Measurements from ENCODE around the gene YWHAG. TPM values are rescaled to one million over a fixed set of nuclear protein-coding genes. Genes with fewer than 3 reads are reported as not detected.

Gene YWHAG
- total RNA-seq, 1 experiment from 2014 or later = 192 TPM

GRCh38 chr7:76351372-76351771 lies 7.4 kb downstream of the YWHAG start (continued):
- no peak for TF ChIP-seq FOXJ3 (CRISPR knock-in tag; IDR thresholded peaks at IDR 0.05; ENCODE audit: borderline replicate concordance)
- no peak for TF ChIP-seq ZNF423 (CRISPR knock-in tag; IDR thresholded peaks at IDR 0.05)

- H3K27ac Mint-ChIP-seq = peak overlapping the region; percentile 67; the same call in 1 of the 2 replicates
- ChIA-PET CTCF (no interaction called here), POLR2A (no interaction called here)
- H3K27me3 Mint-ChIP-seq (ENCODE audit: low read depth) = no peaks in the 10 kb centered on the region
- peaks cover 46% of the 10 kb centered on the region for H3K4me1 Mint-ChIP-seq
- H3K36me3 Mint-ChIP-seq = peaks cover 76% of the 10 kb centered on the region
- TF ChIP-seq ZBTB21 (CRISPR knock-in tag; IDR thresholded peaks at IDR 0.05; ENCODE audit: borderline replicate concordance) = no peak
- TF ChIP-seq E2F1 (CRISPR knock-in tag; IDR thresholded peaks at IDR 0.05) = no peak
- TF ChIP-seq PRDM15 (CRISPR knock-in tag; IDR thresholded peaks at IDR 0.05) = no peak
- no peak for TF ChIP-seq MAX (CRISPR knock-in tag; IDR thresholded peaks at IDR 0.05)
- no peak for TF ChIP-seq ATF2 (CRISPR knock-in tag; IDR thresholded peaks at IDR 0.05; ENCODE audit: borderline replicate concordance, low read depth)
- no peak for TF ChIP-seq ZNF425 (CRISPR knock-in tag; conservative IDR thresholded peaks at IDR 0.05)
- no peak for TF ChIP-seq NR2C2 (CRISPR knock-in tag; IDR thresholded peaks at IDR 0.05)
- TF ChIP-seq TCF7 (CRISPR knock-in tag; IDR thresholded peaks at IDR 0.05; ENCODE audit: low read depth) = no peak
- no peak for TF ChIP-seq ZMAT4 (CRISPR knock-in tag; IDR thresholded peaks at IDR 0.05)
- no peak for TF ChIP-seq NR1H2 (CRISPR knock-in tag; IDR thresholded peaks at IDR 0.05)
- TF ChIP-seq AR (CRISPR knock-in tag; IDR thresholded peaks at IDR 0.05) = no peak
- TF ChIP-seq FOXP1 (CRISPR knock-in tag; IDR thresholded peaks at IDR 0.05; ENCODE audit: borderline replicate concordance) = no peak
- TF ChIP-seq E2F5 (CRISPR knock-in tag; IDR thresholded peaks at IDR 0.05) = no peak
- no peak for TF ChIP-seq ZNF416 (CRISPR knock-in tag; IDR thresholded peaks at IDR 0.05)
- TF ChIP-seq NR3C1 (CRISPR knock-in tag; conservative IDR thresholded peaks at IDR 0.05; ENCODE audit: low read depth) = no peak
- no peak for TF ChIP-seq MYBL2 (CRISPR knock-in tag; IDR thresholded peaks at IDR 0.05)
- TF ChIP-seq SOX15 (CRISPR knock-in tag; IDR thresholded peaks at IDR 0.05) = no peak
- no peak for DNase-seq (ENCODE audit: low spot score)
- peaks cover 13% of the 10 kb centered on the region for H3K9me3 Mint-ChIP-seq
- no peak overlapping the region for H3K4me3 Mint-ChIP-seq
- ATAC-seq = no peak
These were observed 9.4 kb downstream of the YWHAG start for GRCh38 chr7:76349313-76349885.
